ENCODE data around the gene LRRC55. TPM values are rescaled to one million over a fixed set of nuclear protein-coding genes. Genes with fewer than 3 reads are reported as not detected.

The LRRC55 gene
- total and polyA plus RNA-seq, 9 of the 15 experiments (the other 6 are each of a cell fraction or from before 2014, with no cell fraction given) = not detected

GRCh38 chr11:57156928-57157327 is 24.8 kb upstream of the LRRC55 start:
- intact Hi-C loops (cut with micrococcal nuclease) = no loop called here
- Histone ChIP-seq H3K4me3 (no peak overlapping the region), H3K9me3 (replicated peaks; ENCODE audit: control insufficient read depth, insufficient read depth, low read depth, low read length) (no peaks in the 10 kb centered on the region), H3K36me3 (ENCODE audit: control insufficient read depth, insufficient read depth, low read length) (no peaks in the 10 kb centered on the region), H3K4me2 (ENCODE audit: insufficient read depth, low read length) (no peak overlapping the region), H3K9ac (ENCODE audit: insufficient read depth in 1 of 2, low read depth in 2 of 2, low read length in 2 of 2) (no peak overlapping the region), H3K4me1 (replicated peaks in 1 of 2; ENCODE audit: control insufficient read depth in 2 of 2, insufficient read depth in 2 of 2, low read length in 2 of 2) (peaks cover 2 to 7% of the 10 kb centered on the region in 2 experiments; a peak in 3 of 5 replicates), H3K9me1 (ENCODE audit: control insufficient read depth, insufficient read depth, low read length) (no peaks in the 10 kb centered on the region), H3K79me2 (ENCODE audit: control insufficient read depth, insufficient read depth, low read length) (no peaks in the 10 kb centered on the region), H3K27me3 (ENCODE audit: control insufficient read depth in 2 of 2, insufficient read depth in 2 of 2, low read length in 2 of 2) (no peaks in the 10 kb centered on the region), H2AFZ (ENCODE audit: low read depth, low read length) (no peak overlapping the region), H3K27ac (ENCODE audit: extremely low read depth, low read depth, low read length) (no peak overlapping the region), H4K20me1 (replicated peaks; ENCODE audit: control insufficient read depth, insufficient read depth, low read length) (no peaks in the 10 kb centered on the region)
- POLR2A ChIA-PET = interaction anchor here (0.6 kb wide), 1 partner anchor 24 kb away, joined by 3 read pairs; no protein-coding TSS in a partner anchor
- WGBS (ENCODE audit: insufficient coverage, low coverage, missing lambda C conversion rate) = 13% methylated on average over 4 of the region's 4 CpGs
- no peak for ATAC-seq
- no peak for FAIRE-seq
- CTCF ChIA-PET (ENCODE audit: low intra/inter-chr PET ratio) = no interaction called here
- in situ Hi-C loops (cut with MboI) = no loop called here
- no TSS peak for BruUV-seq (replicated peaks)
- TF ChIP-seq ZFP91 (CRISPR knock-in tag; IDR thresholded peaks at IDR 0.05) (no peak), SAFB2 (IDR thresholded peaks at IDR 0.05; ENCODE audit: borderline replicate concordance, low read depth, low read length, severe bottlenecking) (no peak), ZNF140 (CRISPR knock-in tag; IDR thresholded peaks at IDR 0.05) (no peak), NR0B1 (IDR thresholded peaks at IDR 0.05; ENCODE audit: partially characterized antibody) (no peak), ZBTB8A (IDR thresholded peaks at IDR 0.05; ENCODE audit: partially characterized antibody) (no peak), FOXJ2 (tag; IDR thresholded peaks at IDR 0.05) (no peak), RBM25 (IDR thresholded peaks at IDR 0.05; ENCODE audit: low read depth, low read length, severe bottlenecking) (peak; percentile 70)
- DNase-seq (ENCODE audit: extremely low read depth in 1 of 4, low spot score in 3 of 4) = no peak
